ENCODE results near the gene DOCK4. TPM values are rescaled to one million over a fixed set of nuclear protein-coding genes. Genes with fewer than 3 reads are reported as not detected.

DOCK4 gene
- total RNA-seq, 6 experiments from 2014 or later: 9.4 to 29.9 (median 22.8) TPM

DNA sequence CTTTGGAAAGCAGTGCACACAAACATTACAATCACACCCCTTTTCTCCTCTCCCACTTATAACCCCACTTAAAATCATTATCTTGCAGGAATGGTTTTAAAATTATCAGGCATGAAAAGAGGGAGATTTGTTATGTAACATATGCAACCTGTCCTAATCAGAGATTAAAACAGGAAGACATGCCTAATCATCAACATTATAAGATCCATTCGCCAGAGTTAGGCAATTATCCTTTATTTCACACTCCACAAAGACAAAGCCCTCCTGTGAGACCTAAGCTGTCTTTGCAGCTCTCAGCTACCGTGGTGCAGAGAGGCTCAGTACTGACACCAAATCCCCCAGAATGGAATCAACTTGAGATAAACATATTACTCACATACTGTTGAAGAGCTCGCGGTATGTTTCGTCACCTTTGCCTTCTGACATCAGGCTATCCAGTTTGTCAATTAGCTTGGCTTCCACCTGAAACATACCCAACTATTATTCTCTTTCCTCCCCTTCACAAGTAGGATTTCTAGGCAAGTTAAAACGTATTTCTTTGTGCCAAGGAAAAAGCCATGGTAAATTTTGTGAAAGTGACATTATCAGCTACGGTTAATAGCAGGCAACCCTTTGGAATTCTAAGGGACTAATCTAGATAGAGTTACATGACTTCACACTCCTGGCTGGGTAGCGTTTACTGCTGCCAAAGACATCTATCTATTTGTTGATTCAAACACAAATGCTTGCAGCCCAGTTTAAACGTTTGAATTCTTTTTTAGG, 417.7 kb downstream of the DOCK4 start:
- ATAC-seq (peak in 1 of 4 donors; percentile 45), DNase-seq (no peak)
- Histone ChIP-seq H3K4me1 (no peaks in the 10 kb centered on the region), H3K27me3 (no peaks in the 10 kb centered on the region), H3K9me3 (no peaks in the 10 kb centered on the region), H3K4me3 (no peak overlapping the region), H3K27ac (no peak overlapping the region), H3K36me3 (no peaks in the 10 kb centered on the region)
- 53% methylated on average over 6 of the region's 9 CpGs for WGBS (ENCODE audit: insufficient coverage, low coverage, low lambda C conversion rate, missing lambda C conversion rate)
- intact Hi-C loops (cut with DNase I): no loop called here
- TF ChIP-seq, protein P1, sequence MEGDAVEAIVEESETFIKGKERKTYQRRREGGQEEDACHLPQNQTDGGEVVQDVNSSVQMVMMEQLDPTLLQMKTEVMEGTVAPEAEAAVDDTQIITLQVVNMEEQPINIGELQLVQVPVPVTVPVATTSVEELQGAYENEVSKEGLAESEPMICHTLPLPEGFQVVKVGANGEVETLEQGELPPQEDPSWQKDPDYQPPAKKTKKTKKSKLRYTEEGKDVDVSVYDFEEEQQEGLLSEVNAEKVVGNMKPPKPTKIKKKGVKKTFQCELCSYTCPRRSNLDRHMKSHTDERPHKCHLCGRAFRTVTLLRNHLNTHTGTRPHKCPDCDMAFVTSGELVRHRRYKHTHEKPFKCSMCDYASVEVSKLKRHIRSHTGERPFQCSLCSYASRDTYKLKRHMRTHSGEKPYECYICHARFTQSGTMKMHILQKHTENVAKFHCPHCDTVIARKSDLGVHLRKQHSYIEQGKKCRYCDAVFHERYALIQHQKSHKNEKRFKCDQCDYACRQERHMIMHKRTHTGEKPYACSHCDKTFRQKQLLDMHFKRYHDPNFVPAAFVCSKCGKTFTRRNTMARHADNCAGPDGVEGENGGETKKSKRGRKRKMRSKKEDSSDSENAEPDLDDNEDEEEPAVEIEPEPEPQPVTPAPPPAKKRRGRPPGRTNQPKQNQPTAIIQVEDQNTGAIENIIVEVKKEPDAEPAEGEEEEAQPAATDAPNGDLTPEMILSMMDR (IDR thresholded peaks at IDR 0.05): no peak
- TF ChIP-seq POLR2A (IDR thresholded peaks at IDR 0.05): no peak

DNA sequence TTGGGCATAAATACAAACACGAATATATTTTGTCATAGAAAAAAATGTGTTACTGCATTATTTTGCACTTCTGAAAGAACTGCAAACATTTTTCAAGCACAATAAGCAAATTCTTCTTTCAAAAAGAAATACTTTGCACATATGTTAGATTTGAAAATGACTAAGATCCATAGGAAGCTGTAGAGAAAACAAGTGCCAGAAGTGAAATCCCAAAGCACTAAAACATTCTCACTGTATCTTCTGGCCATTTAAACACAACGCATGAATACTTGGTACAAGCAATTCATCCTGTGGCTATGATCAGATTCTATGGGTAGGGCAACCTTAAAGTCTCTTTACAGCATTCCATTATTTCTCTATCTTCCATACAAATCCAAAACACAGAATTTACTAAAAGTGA, 418.5 kb downstream of the DOCK4 start:
- 84% methylated on average over 2 of the region's 2 CpGs for WGBS (ENCODE audit: insufficient coverage, low coverage, low lambda C conversion rate, missing lambda C conversion rate)
- Histone ChIP-seq H3K9me3 (no peaks in the 10 kb centered on the region), H3K4me3 (no peak overlapping the region), H3K36me3 (no peaks in the 10 kb centered on the region), H3K4me1 (no peaks in the 10 kb centered on the region), H3K27me3 (no peaks in the 10 kb centered on the region), H3K27ac (no peak overlapping the region)
- intact Hi-C loops (cut with DNase I): no loop called here
- DNase-seq (no peak), ATAC-seq (no peak)
- TF ChIP-seq POLR2A (IDR thresholded peaks at IDR 0.05): no peak
- TF ChIP-seq, protein P1 (IDR thresholded peaks at IDR 0.05): no peak

DNA sequence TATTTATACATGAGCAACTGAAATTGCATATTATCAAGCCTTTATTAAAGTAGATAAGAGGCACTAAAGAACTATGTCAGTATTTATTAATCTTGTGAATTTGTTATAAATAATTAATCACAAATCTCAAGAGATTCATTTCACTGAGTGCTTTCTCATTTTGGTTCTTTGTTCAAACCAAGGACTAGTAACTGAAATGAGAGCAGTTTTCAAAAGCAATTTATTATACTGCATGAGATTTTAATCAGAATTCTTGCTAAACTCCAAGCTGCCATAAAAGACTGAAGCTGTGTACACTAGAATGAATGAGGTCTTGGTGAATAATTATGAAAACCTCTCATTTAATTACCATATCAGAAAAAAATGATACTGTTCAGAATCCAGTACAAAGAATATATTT, 419.1 kb downstream of the DOCK4 start:
- H3K4me1 ChIP-seq: no peaks in the 10 kb centered on the region
- H3K36me3 ChIP-seq: no peaks in the 10 kb centered on the region
- no peaks in the 10 kb centered on the region for H3K9me3 ChIP-seq
- no peak for ATAC-seq
- DNase-seq: no peak
- H3K27ac ChIP-seq: no peak overlapping the region
- TF ChIP-seq, protein P1 (IDR thresholded peaks at IDR 0.05): no peak
- no peak for TF ChIP-seq POLR2A (IDR thresholded peaks at IDR 0.05)
- no peaks in the 10 kb centered on the region for H3K27me3 ChIP-seq
- intact Hi-C loops (cut with DNase I): no loop called here
- H3K4me3 ChIP-seq: no peak overlapping the region

DNA sequence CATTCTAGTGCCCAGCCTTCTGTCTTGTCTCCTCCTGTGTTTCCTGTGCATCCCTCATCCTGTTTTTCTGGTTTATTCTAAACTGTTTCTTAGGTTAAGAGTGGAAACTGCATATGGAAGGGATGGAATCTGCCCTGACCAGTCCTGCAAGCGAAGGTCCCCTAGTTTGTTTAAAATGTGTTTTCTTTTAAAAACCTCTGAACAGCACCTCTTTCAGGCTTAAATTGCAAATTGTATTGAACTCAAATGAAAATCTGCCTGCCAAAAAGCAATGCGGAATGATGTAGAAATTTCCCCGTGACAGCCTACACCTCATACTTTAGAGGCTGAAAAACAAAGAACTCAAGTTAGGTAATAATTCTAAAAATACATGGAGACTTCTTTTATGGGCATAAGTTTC, 421.1 kb downstream of the DOCK4 start:
- TF ChIP-seq, protein P1 (IDR thresholded peaks at IDR 0.05): no peak
- TF ChIP-seq POLR2A (IDR thresholded peaks at IDR 0.05): no peak
- Histone ChIP-seq H3K27me3 (no peaks in the 10 kb centered on the region), H3K4me1 (no peaks in the 10 kb centered on the region), H3K9me3 (no peaks in the 10 kb centered on the region), H3K27ac (no peak overlapping the region), H3K36me3 (no peaks in the 10 kb centered on the region), H3K4me3 (no peak overlapping the region)
- 78% methylated on average over 3 of the region's 3 CpGs for WGBS (ENCODE audit: insufficient coverage, low coverage, low lambda C conversion rate, missing lambda C conversion rate)
- intact Hi-C loops (cut with DNase I): no loop called here
- no peak for ATAC-seq
- DNase-seq: no peak
